GM19025 (cell line): Measurements from ENCODE around the gene OTULINL.

ENCODE experiments used
- ATAC-seq: cut with Tn5 transposase; IDR thresholded peaks from one replicate; pipeline ENCODE4 v1.9.1; 2021; ENCODE audit warnings: mild to moderate bottlenecking, low read depth, moderate library complexity; ENCODE audit not compliant: unreplicated experiment

OTULINL gene

DNA sequence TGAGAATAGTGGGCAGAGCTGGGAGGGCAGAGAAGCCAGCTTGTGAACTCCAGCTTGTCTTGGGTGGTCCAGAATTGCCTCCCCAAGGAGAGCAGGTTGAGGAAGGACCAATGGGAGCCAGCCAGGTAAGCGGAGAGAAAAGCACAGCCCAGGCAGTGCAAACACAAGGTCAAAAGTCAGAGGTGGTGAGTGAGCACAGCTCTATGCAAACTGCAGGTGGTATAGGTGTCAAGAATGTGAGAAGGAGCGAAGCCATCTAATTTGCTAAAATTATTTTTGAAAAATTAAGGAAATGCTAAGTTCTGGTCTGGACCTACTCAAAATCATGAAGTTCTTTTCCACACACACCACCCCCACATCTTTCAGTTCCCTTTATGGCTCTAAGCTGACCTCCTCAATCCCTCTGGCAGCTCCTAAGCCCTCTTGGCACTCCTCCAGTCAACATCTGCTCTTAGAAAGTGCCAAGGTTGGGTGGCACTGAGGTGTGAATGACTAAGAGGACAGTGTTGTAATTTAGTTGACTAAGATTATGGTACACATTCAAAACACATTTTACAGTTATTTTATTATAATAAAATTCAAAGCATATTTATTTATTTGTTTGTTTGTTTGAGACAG lies 6.6 kb upstream of the OTULINL start:
- no peak for ATAC-seq

DNA sequence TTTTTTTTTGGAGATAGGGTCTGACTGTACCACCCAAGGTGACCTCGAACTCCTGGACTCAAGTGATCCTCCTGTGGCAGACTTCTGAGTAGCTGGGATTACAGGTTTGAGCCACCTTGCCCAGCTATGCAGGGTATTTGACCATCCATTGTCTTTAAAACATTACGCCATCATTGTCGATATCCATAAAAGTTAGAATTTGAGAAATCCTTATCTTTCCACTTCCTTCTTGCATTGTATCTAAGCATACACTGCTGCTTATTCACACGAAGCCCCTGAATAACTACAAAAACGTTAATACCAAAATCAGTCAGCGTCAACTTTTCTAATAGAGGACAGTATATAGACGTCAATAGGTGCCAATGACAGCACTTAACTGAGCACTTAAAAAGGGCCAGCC lies 5.4 kb upstream of the OTULINL start:
- ATAC-seq: no peak

DNA sequence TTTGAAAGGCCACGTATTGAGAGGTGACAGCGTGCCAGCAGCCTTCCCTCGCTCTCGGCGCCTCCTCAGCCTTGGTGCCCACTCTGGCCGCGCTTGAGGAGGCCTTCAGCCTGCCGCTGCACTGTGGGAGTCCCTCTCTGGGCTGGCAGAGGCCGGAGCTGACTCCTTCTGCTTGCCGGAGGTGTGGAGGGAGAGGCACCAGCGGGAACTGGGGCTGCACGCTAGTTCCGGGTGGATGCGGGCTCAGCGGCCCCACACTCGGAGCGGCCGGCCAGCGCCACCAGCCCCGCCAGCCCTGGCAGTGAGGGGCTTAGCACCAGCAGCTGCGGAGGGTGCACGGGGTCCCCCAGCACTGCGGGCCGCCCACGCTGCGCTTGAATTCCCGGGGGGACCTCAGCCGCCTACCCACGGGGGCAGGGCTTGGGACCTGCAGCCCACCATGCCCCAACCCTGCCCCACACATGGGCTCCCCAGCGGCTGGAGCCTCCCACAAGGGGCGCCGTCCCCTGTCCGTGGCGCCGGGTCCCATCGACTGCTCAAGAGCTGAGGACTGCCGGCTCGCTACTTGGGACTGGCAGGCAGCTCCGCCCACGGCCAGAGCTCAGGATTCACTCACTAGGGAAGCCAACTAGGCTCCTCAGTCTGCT lies 4.4 kb upstream of the OTULINL start:
- ATAC-seq: no peak

DNA sequence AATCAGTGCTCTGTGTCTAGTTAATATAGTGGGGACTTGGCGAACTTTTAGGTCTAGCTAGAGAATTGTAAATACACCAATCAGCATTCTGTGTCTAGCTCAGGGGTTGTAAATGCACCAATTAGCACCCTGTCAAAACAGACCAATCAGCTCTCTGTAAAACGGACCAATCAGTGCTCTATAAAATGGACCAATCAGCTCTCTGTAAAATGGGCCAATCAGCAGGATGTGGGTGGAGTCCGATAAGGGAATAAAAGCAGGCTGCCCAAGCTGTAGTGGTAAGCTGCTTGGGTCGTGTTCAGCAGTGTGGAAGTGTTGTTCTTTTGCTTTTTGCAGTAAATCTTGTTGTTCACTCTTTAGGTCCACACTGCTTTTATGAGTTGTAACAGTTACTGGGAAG lies 3.6 kb upstream of the OTULINL start:
- ATAC-seq: no peak

- no peak for ATAC-seq
Observed at GRCh38 chr5:14579246-14579645, 2.3 kb upstream of the OTULINL start.

DNA sequence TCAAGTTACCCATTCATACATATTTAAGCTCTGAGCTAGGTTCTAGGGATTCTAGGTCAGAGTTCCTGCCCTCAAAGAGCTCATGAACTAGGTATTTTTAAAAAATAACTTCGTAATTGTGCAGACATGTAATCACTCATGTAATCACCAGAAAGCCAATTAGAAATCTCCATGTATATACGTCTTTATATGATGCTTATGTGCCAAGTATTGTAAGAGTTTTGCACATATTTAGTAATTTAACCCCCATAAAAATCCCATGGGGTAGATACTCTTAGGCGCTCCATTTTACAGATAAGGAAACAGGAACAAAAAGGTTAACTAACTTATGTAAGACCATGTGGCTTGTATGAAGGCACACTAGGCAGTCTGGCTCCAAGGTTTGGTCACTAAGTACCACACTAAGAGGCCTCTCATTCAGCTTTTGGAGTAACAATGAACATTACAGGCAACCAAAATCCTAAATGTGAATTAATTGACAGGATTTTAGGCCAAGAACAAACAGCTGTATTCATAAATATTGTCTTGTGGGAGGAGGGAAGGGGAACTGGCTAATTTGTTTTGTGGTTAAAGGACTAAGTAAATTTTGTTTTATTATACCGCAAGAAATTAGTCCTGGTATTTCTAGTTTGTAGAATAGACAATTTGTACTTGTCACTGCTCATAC lies 1.7 kb upstream of the OTULINL start:
- no peak for ATAC-seq

- ATAC-seq: no peak
Observed at GRCh38 chr5:14580398-14581034, 1.1 kb upstream of the OTULINL start.

GRCh38 chr5:14581891-14582796 lies 552 bp downstream of the OTULINL start:
- ATAC-seq: peak; percentile 48

DNA sequence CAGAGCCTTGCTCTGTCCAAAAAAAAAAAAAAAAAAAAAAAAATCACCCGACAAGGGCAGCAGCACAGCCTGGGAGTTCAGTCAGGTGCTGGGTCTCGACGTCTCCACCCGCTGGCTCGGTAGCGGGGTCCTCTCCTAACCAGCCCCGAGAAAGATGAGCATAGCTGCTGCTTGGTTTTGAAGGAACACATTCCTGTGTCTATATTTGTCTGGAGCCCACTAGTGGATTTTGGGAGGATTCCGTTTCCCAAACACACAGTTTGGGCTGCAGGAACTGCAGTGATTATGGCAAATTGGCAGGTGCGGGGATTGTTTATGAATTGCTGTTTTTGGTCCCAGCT lies 1.2 kb downstream of the OTULINL start:
- ATAC-seq: no peak

DNA sequence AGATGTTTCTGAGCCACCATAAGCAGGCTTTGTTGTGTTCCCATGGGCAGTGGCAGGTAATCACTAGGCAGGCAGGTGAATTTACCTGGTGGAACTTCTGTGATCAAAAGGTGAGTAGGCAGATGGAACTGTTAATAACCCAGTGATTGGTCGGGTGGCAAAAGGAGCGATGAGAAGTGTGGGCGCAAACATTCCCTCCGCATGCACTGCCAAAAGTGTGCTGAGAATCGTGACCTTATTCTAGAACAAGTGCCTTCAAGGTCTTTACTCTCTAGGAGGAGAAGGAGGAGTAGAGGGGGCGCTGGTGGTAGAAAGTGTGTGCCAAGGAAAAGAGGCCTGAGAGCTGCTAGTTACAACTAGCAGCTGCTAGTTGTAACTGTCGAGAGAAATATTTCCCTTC lies 3.3 kb downstream of the OTULINL start:
- no peak for ATAC-seq

DNA sequence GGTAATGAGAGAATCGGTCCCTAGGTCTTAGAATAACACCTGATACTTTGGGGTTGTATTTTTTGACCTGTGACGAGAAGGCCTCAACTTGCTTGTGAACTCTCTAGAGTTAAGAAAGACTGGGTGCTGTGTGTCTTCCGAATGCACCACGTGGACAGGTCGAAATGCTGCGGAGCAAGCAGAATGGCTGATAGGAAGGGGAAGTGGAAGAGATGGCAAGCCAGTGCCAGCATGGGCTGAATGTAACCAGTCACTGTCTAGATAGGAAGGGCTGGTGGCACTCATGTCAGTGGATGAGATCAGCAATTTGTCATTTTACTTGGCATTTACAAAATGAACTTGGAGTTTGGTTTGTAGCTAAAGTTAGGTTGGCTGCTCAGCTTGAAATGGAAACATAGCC lies 5.6 kb downstream of the OTULINL start:
- ATAC-seq: no peak

DNA sequence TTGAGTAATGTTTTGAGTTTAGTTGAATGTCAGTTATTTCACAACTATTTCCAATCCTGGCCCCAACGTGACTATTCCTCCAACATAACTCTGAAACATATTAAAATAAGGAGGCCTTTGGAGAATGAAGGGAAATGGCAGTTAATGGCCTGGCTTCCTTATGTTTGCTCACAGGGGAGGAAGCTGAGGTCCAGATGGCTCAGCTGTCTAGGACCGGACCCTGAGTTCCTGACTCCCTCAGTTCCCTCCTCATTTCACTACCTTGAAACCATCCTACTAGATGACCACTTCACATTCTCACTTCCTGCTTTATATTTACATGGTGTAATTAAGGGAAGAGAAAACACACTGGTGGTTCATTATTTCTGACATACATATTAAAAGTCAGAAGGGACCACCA lies 6.6 kb downstream of the OTULINL start:
- ATAC-seq: no peak

DNA sequence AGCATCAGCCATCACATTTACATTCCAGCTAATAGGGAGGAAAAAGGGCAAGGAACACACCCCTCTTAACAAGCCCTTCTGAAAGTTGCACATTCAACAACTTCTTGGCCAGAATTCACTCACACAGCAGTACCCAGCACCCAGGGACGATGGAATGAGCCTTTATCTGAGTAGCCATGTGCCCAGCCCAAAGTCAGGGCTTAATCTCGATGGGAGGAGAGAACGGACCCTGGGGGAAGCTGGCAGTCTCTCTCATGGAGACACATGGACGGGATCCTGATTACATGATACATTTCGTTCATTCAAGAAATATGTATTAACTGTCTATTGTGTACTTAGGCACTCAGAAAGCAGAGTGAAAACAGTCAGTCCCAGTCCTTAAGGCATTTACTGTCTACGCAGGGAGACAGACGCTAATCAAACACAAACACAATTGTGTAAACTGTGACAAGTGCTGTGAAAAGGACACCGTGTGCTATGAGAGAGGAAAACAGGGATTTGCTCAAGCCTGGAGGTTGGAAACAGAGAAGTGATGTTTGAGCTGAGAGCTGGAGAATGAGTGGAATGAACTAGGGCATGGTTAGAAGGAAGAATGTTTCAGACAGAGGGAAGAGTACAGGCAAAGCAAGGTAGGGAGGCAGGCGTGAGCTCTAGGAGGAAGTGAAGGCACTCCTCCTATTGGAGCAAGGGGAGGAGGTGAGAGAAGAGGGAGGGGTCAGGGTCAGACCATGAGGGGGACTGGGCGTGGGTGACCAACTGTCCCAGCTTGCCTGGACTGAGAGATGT lies 7.4 kb downstream of the OTULINL start:
- ATAC-seq: no peak

DNA sequence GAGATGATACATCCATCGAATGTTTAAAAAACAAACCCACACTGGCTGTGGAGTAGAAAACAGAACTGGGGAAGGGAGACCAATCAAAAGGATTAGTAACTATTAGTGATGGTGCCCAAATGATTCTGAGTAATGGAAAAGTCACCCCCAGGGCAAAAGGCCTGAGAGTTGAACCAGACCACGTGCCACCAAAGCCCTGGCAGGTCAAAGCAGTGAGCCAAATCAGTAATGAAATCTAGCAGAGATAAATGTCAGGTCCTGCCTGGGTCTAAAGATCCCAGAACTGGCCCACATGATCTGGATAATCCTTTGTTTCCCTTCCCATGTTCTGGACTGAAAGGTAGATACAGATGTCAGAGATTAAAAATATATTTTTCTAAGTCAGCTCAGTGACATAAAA lies 9.4 kb downstream of the OTULINL start:
- no peak for ATAC-seq

GRCh38 chr5:14591548-14591947 lies 10.0 kb downstream of the OTULINL start:
- no peak for ATAC-seq

DNA sequence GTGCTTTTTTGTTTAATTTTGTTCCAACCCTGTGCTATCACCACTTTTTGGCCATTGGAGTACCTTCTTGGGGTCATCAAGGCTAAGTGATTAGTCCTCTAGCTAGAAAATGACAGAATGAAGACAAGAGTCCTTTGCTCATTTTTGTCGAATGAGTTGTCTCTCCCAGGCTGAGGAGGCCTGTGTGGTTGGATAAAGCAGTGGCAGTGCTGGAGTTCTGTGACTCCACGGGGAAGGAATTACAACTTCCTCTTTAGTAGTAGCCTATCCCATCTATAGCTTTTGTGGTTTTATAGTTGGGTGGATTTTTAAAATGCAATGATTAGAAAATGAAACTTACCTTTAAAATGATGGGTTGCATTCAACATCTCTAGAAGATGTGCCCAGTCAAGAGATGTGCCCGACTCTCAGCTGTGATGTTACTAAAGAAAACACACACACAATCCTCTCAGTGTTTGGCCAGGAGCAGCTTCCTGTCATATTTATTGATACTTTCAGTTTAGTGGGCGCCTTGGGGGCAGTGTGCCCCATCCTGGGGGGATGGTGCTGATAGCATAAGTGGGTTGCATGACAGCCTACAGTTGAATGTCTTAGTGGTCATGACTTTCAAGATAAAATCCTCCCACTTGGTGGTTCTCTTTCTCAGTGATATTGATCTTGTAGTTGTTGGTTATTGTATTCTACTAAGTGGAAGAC lies 11.9 kb downstream of the OTULINL start:
- no peak for ATAC-seq

DNA sequence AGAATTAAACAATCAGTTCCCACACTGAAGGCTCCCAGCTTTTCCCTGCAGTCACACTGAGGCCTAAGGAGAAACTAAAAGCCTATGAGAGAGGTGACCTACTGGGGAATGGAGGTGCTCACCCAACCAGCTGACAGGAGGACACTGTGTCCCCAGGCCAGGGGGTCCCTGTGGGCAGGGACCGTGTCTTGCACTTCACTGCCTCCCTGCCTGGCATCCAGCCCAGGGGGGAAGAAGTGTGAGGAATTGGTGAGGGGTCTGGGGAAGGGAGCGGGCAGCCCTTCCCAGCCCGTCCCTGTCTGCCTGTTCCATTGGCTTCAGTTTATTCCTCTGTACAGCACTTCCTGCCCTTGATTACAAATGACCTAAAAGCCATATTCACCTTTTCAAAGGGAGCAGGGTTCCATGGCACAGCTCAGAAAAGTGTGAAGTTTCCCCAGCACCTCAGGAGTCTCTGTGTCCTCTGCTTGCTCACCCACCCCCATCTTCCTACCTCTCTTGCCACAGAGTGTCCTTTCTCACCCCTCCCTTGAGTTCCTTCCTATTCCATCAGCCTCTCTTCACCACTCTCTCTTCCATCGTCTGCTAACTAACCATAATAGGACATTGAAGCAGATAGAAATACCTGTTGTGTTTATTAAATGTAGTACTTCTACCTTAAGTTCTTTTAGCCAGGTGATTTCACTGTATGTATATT lies 12.9 kb downstream of the OTULINL start:
- no peak for ATAC-seq

DNA sequence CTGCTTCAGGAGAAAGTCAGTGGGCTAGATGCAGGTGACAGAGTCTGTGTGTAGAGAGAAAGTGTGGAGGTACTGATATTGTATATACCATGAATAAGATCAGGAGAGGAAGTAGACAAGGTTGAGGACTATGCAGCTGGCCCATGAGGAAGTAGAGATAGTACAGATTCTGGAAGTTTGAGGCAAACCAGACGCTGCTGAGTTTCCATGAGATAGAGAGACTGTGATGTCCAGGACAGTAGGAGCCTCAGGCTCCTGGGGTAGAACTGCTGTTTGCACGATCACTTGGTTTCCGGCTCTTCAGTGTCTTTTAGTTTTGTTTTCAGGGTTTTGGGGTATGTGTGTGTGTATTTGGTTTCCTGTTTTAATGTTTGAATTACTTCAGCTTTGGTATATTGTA lies 13.6 kb downstream of the OTULINL start:
- ATAC-seq: peak; percentile 79

DNA sequence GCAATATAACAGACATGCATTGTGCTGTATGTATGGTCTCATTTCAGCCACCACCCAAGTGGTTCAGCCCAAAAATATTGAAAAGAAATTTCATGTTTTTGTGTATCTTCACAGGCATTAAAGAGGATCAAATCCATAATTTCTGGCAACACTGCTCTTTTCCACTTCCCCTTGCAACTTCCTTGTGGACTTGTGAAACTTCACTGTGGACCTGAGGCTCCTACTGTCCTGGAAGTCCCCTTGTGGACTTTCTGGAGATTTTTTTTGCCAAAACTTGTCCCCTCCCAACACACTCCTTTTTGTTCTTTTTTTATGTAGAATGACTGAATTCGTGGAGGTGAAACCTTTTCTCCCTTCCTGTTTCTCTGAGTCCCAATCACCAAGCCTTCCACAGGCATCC lies 14.3 kb downstream of the OTULINL start:
- no peak for ATAC-seq
